Activated T-helper 9 cell treated with anti-CD3 and anti-CD28 coated beads, Interleukin-2, amount 50 U/mL, for 16 hours (primary cell): ENCODE measurements around the gene SOCS2.

ENCODE experiments used
- DNase-seq: peaks from one replicate; pipeline ENCODE4 v3.0.0-alpha.2; 2020; ENCODE audit warnings: low read depth

The SOCS2 gene

GRCh38 chr12:93567174-93567573 lies 5.3 kb upstream of the SOCS2 start:
- DNase-seq: no peak

- DNase-seq: no peak
These were observed 4.4 kb upstream of the SOCS2 start for GRCh38 chr12:93568091-93568490.

GRCh38 chr12:93569301-93569655 lies 3.2 kb upstream of the SOCS2 start:
- DNase-seq: no peak

- DNase-seq: peak; percentile 69
These were observed 2.6 kb upstream of the SOCS2 start for GRCh38 chr12:93569656-93570551.

- DNase-seq: peak; percentile 88
These were observed 1.7 kb upstream of the SOCS2 start for GRCh38 chr12:93570552-93571364.

- DNase-seq: peak; percentile 63
These were observed 1.0 kb upstream of the SOCS2 start for GRCh38 chr12:93571365-93571924.

GRCh38 chr12:93572712-93573551 lies 457 bp downstream of the SOCS2 start:
- DNase-seq: peak; percentile 24

GRCh38 chr12:93573552-93574223 lies 1.2 kb downstream of the SOCS2 start:
- DNase-seq: no peak

GRCh38 chr12:93577222-93577621 lies 4.7 kb downstream of the SOCS2 start:
- DNase-seq: no peak

- no peak for DNase-seq
These were observed 5.7 kb downstream of the SOCS2 start for GRCh38 chr12:93578221-93578620.

GRCh38 chr12:93580682-93581081 lies 8.2 kb downstream of the SOCS2 start:
- DNase-seq: no peak

- DNase-seq: no peak
These were observed 8.9 kb downstream of the SOCS2 start for GRCh38 chr12:93581370-93581769.

- no peak for DNase-seq
These were observed 9.9 kb downstream of the SOCS2 start for GRCh38 chr12:93582351-93582750.

GRCh38 chr12:93583627-93584392 lies 11.3 kb downstream of the SOCS2 start:
- no peak for DNase-seq

- DNase-seq: no peak
These were observed 12.8 kb downstream of the SOCS2 start for GRCh38 chr12:93585247-93585646.

- DNase-seq: no peak
These were observed 15.1 kb downstream of the SOCS2 start for GRCh38 chr12:93587611-93588010.

GRCh38 chr12:93589081-93589480 lies 16.6 kb downstream of the SOCS2 start:
- no peak for DNase-seq

GRCh38 chr12:93591137-93591868 lies 18.8 kb downstream of the SOCS2 start:
- no peak for DNase-seq

GRCh38 chr12:93592641-93593406 lies 20.3 kb downstream of the SOCS2 start:
- DNase-seq: no peak
